Naive thymus-derived CD4-positive, alpha-beta T cell (primary cell): ENCODE measurements around the gene GALNT10. TPM values are rescaled to one million over a fixed set of nuclear protein-coding genes. Genes with fewer than 3 reads are reported as not detected.

Experiments
- ATAC-seq: fragments of 150-1000 bp; cut with Tn5 transposase; 2 replicates; pipeline ENCODE4 v1.10.0; 2021; ENCODE audit warnings: mild to moderate bottlenecking, moderate library complexity
- CTCF ChIA-PET: fragments of 350-600 bp; sonication (Branson Sonifier 250); formaldehyde crosslinking; loops from one replicate; lab custom pipeline; 2021; ENCODE audit warnings: antibody characterized with exemption; lab: Charles Lee
- POLR2A ChIA-PET: fragments of 350-600 bp; sonication (Branson Sonifier 250); formaldehyde crosslinking; loops from one replicate; lab custom pipeline; 2021; ENCODE audit warnings: antibody characterized with exemption, inconsistent platforms; lab: Charles Lee
- DNase-seq, 9 donors: peaks; one replicate each; pipeline versions ENCODE4 v3.0.0 to v3.0.0-alpha.2; 2020 to 2022; ENCODE audit warnings: mixed read lengths in 1 of 9
- H3K27ac ChIP-seq: one replicate; pipeline ENCODE4 v1.7.0; 2013; ENCODE audit warnings: mild to moderate bottlenecking, low read depth, low read length, moderate library complexity
- H3K27me3 ChIP-seq, 2 donors: one replicate each; pipeline ENCODE4 v1.7.0; 2013; ENCODE audit warnings: low read length in 2 of 2, mild to moderate bottlenecking in 2 of 2, moderate library complexity in 2 of 2; ENCODE audit not compliant: control insufficient read depth in 2 of 2, insufficient read depth in 2 of 2
- H3K36me3 ChIP-seq, 3 experiments: 1 replicate in 2 of 3; 2 replicates in 1 of 3; pipeline ENCODE4 v1.7.0; 2013; ENCODE audit warnings: low read length in 3 of 3, mild to moderate bottlenecking in 3 of 3, moderate library complexity in 1 of 3; ENCODE audit not compliant: insufficient read depth in 3 of 3, control insufficient read depth in 2 of 3
- H3K4me1 ChIP-seq, 2 donors: one replicate each; pipeline ENCODE4 v1.7.0; 2013; ENCODE audit warnings: low read length in 2 of 2, mild to moderate bottlenecking in 2 of 2, moderate library complexity in 1 of 2; ENCODE audit not compliant: control insufficient read depth in 2 of 2, insufficient read depth in 2 of 2
- H3K4me3 ChIP-seq: 2 replicates; pipeline ENCODE4 v1.7.0; 2013; ENCODE audit warnings: mild to moderate bottlenecking, low read length
- H3K9me3 ChIP-seq, 3 experiments: 1 replicate in 2 of 3; 2 replicates in 1 of 3; pipeline ENCODE4 v1.7.0; 2013; ENCODE audit warnings: low read length in 3 of 3; ENCODE audit not compliant: control insufficient read depth in 2 of 3
- H3K27ac Mint-ChIP-seq, 9 donors: one replicate each; pipeline ENCODE4 v1.8.0; 2020 to 2022; ENCODE audit warnings: mixed read lengths in 9 of 9, mild to moderate bottlenecking in 8 of 9, moderate library complexity in 5 of 9, inconsistent platforms in 2 of 9
- H3K27me3 Mint-ChIP-seq, 5 donors: one replicate each; pipeline ENCODE4 v1.8.0; 2021 to 2022; ENCODE audit warnings: mixed read lengths in 5 of 5, mild to moderate bottlenecking in 1 of 5
- H3K36me3 Mint-ChIP-seq, 5 donors: one replicate each; pipeline ENCODE4 v1.8.0; 2020 to 2022; ENCODE audit warnings: mixed read lengths in 5 of 5, mild to moderate bottlenecking in 3 of 5, inconsistent platforms in 1 of 5
- H3K4me1 Mint-ChIP-seq, 7 donors: one replicate each; pipeline ENCODE4 v1.8.0; 2020 to 2022; ENCODE audit warnings: mixed read lengths in 7 of 7, mild to moderate bottlenecking in 3 of 7, inconsistent platforms in 1 of 7
- H3K4me3 Mint-ChIP-seq, 10 donors: one replicate each; pipeline ENCODE4 v1.8.0; 2020 to 2022; ENCODE audit warnings: mild to moderate bottlenecking in 10 of 10, mixed read lengths in 10 of 10, moderate library complexity in 6 of 10, inconsistent platforms in 2 of 10
- H3K9me3 Mint-ChIP-seq, 11 donors: one replicate each; pipeline ENCODE4 v1.8.0; 2020 to 2022; ENCODE audit warnings: mixed read lengths in 11 of 11, mild to moderate bottlenecking in 4 of 11, inconsistent platforms in 1 of 11, moderate library complexity in 1 of 11
- intact Hi-C, 2 donors: fragments of 100-400 bp; cut with micrococcal nuclease; formaldehyde crosslinking; loops; one replicate each; pipeline ENCODE4 v1.15.1; 2023
- polyA plus RNA-seq, 2 donors: library from polyadenylated mRNA; unstranded; fragments of 300-500 nt; fragmentation: Illumina TruSeq; gene quantifications; one replicate each; pipeline ENCODE4 v1.2.3, GENCODE V29; 2021
- total RNA-seq, 6 experiments: library from RNA in 5 of 6; stranded (reverse) in 5 of 6; gene quantifications; 1 replicate in 5 of 6; 2 replicates in 1 of 6; pipeline ENCODE4 v1.2.3 and lab custom pipeline; 2021 to 2026

The GALNT10 gene
- total and polyA plus RNA-seq, 7 experiments from 2014 or later: 6.2 to 56.4 (median 24.8) TPM

DNA sequence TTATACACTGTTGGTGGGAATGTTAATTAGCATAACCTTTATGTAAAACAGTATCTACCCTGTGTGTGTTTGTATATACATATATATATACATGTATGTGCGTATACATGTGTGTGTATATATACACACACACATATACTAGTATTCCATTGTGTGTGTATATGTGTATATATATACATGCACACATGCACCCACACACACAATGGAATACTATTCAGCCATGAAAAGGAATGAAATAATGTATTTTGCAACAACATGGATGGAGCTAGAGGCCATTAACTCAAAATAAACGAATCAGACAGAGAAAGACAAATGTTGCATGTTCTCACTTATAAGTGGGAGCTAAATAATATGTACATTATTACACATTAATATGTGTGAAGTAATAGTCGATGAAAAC lies 237.7 kb downstream of the GALNT10 start:
- no peaks in the 10 kb centered on the region for H3K27me3 Mint-ChIP-seq
- Histone ChIP-seq H3K36me3 (no peaks in the 10 kb centered on the region), H3K4me1 (no peaks in the 10 kb centered on the region), H3K27me3 (no peaks in the 10 kb centered on the region), H3K27ac (no peak overlapping the region), H3K4me3 (no peak overlapping the region), H3K9me3 (no peaks in the 10 kb centered on the region)
- H3K4me3 Mint-ChIP-seq: no peak overlapping the region
- intact Hi-C loops: no loop called here
- H3K9me3 Mint-ChIP-seq: peaks cover 0 to 12% (median 0%) of the 10 kb centered on the region in 11 donors
- no peak for DNase-seq
- peaks cover 3 to 39% (median 29%) of the 10 kb centered on the region in 5 donors for H3K36me3 Mint-ChIP-seq
- CTCF ChIA-PET: no interaction called here
- no peak for ATAC-seq
- POLR2A ChIA-PET: no interaction called here
- H3K27ac Mint-ChIP-seq: no peak overlapping the region
- peaks cover 5 to 22% (median 16%) of the 10 kb centered on the region in 7 donors for H3K4me1 Mint-ChIP-seq

GRCh38 chr5:154429341-154429740 lies 238.8 kb downstream of the GALNT10 start:
- Mint-ChIP-seq H3K4me1 (peaks cover 5 to 14% (median 8%) of the 10 kb centered on the region in 7 donors), H3K9me3 (peaks cover 0 to 4% (median 0%) of the 10 kb centered on the region in 11 donors), H3K36me3 (peaks cover 3 to 37% (median 26%) of the 10 kb centered on the region in 5 donors), H3K27me3 (no peaks in the 10 kb centered on the region), H3K4me3 (no peak overlapping the region), H3K27ac (peak overlapping the region in 2 of 9 donors; percentile 15 to 48)
- DNase-seq (no peak), ATAC-seq (no peak)
- no peaks in the 10 kb centered on the region for H3K4me1 ChIP-seq
- POLR2A ChIA-PET: no interaction called here
- no peaks in the 10 kb centered on the region for H3K27me3 ChIP-seq
- no peak overlapping the region for H3K27ac ChIP-seq
- no peak overlapping the region for H3K4me3 ChIP-seq
- no peaks in the 10 kb centered on the region for H3K9me3 ChIP-seq
- H3K36me3 ChIP-seq: no peaks in the 10 kb centered on the region
- intact Hi-C loops: no loop called here
- CTCF ChIA-PET: no interaction called here

DNA sequence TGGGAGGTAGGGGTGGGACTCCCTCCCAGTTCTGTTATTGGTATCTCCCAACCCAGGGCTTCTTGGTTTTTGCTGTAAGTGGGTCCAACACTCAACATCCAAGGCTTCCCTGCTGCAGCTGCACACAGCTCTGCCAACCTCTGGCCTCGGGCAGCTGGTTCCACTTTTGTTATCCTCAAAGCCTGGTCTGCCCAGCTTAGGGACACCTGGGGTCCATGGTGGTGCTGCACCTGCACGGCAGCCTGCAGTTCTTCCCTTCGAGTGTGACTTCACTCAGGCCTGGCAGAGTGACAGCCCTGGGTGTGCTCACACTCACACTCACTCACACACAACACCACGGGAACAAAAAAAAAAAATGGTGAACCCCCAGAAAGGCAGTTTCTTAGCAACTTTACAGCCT lies 239.9 kb downstream of the GALNT10 start:
- ATAC-seq: no peak
- Histone ChIP-seq H3K4me1 (no peaks in the 10 kb centered on the region), H3K9me3 (no peaks in the 10 kb centered on the region), H3K4me3 (no peak overlapping the region), H3K27me3 (no peaks in the 10 kb centered on the region), H3K27ac (no peak overlapping the region), H3K36me3 (peaks cover 0 to 5% (median 0%) of the 10 kb centered on the region in 3 experiments)
- no peak overlapping the region for H3K4me3 Mint-ChIP-seq
- CTCF ChIA-PET: no interaction called here
- no peak for DNase-seq
- intact Hi-C loops: no loop called here
- no peak overlapping the region for H3K27ac Mint-ChIP-seq
- peaks cover 3 to 40% (median 26%) of the 10 kb centered on the region in 5 donors for H3K36me3 Mint-ChIP-seq
- H3K4me1 Mint-ChIP-seq: peaks cover 4 to 10% (median 5%) of the 10 kb centered on the region in 7 donors
- POLR2A ChIA-PET: no interaction called here
- H3K27me3 Mint-ChIP-seq: no peaks in the 10 kb centered on the region
- peaks cover 0 to 4% (median 0%) of the 10 kb centered on the region in 11 donors for H3K9me3 Mint-ChIP-seq

- intact Hi-C loops: no loop called here
- H3K4me3 ChIP-seq: no peak overlapping the region
- Mint-ChIP-seq H3K27ac (peak overlapping the region in 1 of 9 donors; percentile 89), H3K9me3 (peaks cover 0 to 4% (median 0%) of the 10 kb centered on the region in 11 donors), H3K27me3 (no peaks in the 10 kb centered on the region), H3K4me1 (peaks cover 4 to 10% (median 5%) of the 10 kb centered on the region in 7 donors), H3K4me3 (no peak overlapping the region), H3K36me3 (peaks cover 3 to 45% (median 31%) of the 10 kb centered on the region in 5 donors)
- H3K27ac ChIP-seq: no peak overlapping the region
- ATAC-seq: no peak
- no peak for DNase-seq
- no peaks in the 10 kb centered on the region for H3K4me1 ChIP-seq
- ChIA-PET POLR2A (no interaction called here), CTCF (no interaction called here)
- no peaks in the 10 kb centered on the region for H3K9me3 ChIP-seq
- peaks cover 0 to 11% (median 0%) of the 10 kb centered on the region in 3 experiments for H3K36me3 ChIP-seq
- no peaks in the 10 kb centered on the region for H3K27me3 ChIP-seq
Observed at GRCh38 chr5:154430961-154431630, 240.6 kb downstream of the GALNT10 start.

DNA sequence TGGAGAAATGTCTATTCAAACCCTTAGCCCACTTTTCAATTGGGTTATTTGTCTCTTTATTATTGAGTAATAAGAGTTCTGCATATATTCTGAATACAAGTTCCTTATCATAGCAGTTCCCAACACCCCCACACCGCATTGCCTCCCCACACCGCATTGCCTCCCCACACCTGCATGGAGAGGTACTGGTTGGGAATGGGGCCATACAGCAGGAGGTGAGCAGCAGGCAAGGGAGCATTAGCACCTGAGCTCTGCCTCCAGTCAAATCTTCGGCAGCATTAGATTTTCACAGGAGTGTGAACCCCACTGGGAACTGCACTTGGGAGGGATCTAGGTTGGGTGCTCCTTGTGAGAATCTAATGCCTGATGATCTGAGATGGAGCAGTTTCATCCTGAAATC lies 244.7 kb downstream of the GALNT10 start:
- Mint-ChIP-seq H3K27me3 (no peaks in the 10 kb centered on the region), H3K27ac (no peak overlapping the region), H3K4me3 (no peak overlapping the region), H3K4me1 (peaks cover 0 to 5% (median 4%) of the 10 kb centered on the region in 7 donors), H3K9me3 (peaks cover 0 to 2% (median 0%) of the 10 kb centered on the region in 11 donors), H3K36me3 (peaks cover 16 to 63% (median 35%) of the 10 kb centered on the region in 5 donors)
- DNase-seq (no peak), ATAC-seq (no peak)
- H3K27me3 ChIP-seq: no peaks in the 10 kb centered on the region
- intact Hi-C loops: no loop called here
- POLR2A ChIA-PET: no interaction called here
- no peak overlapping the region for H3K27ac ChIP-seq
- no peaks in the 10 kb centered on the region for H3K4me1 ChIP-seq
- CTCF ChIA-PET: no interaction called here
- H3K36me3 ChIP-seq: peaks cover 0 to 39% (median 3%) of the 10 kb centered on the region in 3 experiments
- H3K9me3 ChIP-seq: no peaks in the 10 kb centered on the region
- no peak overlapping the region for H3K4me3 ChIP-seq

DNA sequence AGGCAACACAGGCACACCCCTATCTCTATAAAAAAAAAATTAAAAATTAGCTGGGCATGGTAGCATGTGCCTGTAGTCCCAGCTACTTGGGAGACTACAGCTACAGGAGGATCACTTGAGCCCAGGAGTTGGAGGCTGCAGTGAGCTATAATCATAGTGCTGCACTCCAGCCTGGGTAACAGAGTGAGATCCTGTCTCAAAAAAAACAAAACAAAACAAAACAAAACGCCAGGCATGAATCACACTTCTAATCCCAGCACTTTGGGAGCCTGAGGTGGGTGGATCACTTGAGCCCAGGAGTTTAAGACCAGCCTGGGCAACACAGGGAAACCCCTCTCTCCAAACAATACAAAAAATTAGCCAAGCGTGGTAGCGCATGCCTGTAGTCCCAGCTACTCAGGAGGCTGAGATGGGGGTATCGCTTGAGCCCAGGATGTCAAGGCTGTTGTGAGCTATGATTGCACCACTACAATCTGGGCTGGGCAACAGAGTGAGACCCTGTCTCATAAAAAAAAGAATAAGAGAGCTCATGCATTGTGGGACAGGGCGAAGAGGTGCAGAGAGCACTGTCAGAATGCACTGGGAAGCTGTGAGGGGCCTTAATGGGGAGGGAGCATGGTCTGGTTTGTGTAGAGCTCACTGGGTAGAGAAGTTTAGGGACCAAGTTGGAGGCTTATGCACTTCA lies 246.9 kb downstream of the GALNT10 start:
- Histone ChIP-seq H3K27ac (no peak overlapping the region), H3K36me3 (peaks cover 3 to 59% (median 5%) of the 10 kb centered on the region in 3 experiments), H3K27me3 (no peaks in the 10 kb centered on the region), H3K9me3 (no peaks in the 10 kb centered on the region), H3K4me1 (no peaks in the 10 kb centered on the region), H3K4me3 (no peak overlapping the region)
- Mint-ChIP-seq H3K36me3 (peaks cover 26 to 76% (median 53%) of the 10 kb centered on the region in 5 donors), H3K9me3 (peaks cover 0 to 2% (median 0%) of the 10 kb centered on the region in 11 donors), H3K4me3 (no peak overlapping the region), H3K27me3 (no peaks in the 10 kb centered on the region), H3K4me1 (peaks cover 3 to 14% (median 7%) of the 10 kb centered on the region in 7 donors), H3K27ac (peak overlapping the region in 1 of 9 donors; percentile 32)
- POLR2A ChIA-PET: no interaction called here
- CTCF ChIA-PET: interaction anchor here (1.1 kb wide), 1 partner anchor 10 kb away, joined by 3 read pairs; no protein-coding TSS in a partner anchor
- intact Hi-C loops: no loop called here
- no peak for DNase-seq
- ATAC-seq: no peak
